Activated effector memory CD4-positive, alpha-beta T cell treated with Interleukin-2 at 50 U/mL for 16 hours (primary cell): ENCODE measurements around the gene FADS1.
A peak's percentile ranks its signal among the peaks of the same experiment; 100 is the strongest.

Source experiments
- DNase-seq: peaks from one replicate; pipeline ENCODE4 v3.0.0-alpha.2; 2020

FADS1 gene

DNA sequence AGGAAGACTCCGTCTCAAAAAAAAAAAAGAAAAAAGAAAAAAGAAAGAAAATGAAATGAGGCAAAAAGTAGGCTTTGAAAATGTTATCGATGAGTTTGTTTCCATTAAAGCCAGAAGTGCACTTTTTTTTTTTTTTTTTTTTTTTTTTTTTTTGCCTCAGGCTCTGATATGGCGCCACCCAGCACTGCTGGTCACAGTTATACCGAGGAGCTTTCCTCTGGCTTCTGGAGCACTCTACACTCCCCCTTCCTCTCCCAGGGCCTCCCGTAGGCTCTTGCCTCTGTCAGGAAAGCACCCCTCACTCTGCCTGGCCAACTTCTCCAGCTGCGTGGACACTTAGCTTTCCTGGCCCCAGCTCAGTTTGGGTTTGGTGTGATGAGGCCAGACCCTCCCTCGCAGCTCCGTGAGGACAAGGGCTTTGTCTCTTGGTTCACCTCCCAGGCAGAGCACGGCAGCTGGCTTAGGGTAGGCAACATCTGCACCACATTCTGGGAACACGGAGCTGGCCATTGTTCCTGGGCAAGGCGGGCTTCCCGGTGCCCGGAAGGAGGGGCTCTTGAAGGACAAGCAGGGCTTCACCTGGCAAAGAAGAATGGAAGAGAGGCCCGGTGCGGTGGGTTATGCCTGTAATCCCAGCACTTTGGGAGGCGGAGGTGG is 28.2 kb upstream of the FADS1 start:
- DNase-seq, result no peak

- no peak for DNase-seq
Measured at GRCh38 chr11:61842528-61842820, 25.7 kb upstream of the FADS1 start.

GRCh38 chr11:61841636-61842527 is 25.1 kb upstream of the FADS1 start:
- no peak for DNase-seq

DNA sequence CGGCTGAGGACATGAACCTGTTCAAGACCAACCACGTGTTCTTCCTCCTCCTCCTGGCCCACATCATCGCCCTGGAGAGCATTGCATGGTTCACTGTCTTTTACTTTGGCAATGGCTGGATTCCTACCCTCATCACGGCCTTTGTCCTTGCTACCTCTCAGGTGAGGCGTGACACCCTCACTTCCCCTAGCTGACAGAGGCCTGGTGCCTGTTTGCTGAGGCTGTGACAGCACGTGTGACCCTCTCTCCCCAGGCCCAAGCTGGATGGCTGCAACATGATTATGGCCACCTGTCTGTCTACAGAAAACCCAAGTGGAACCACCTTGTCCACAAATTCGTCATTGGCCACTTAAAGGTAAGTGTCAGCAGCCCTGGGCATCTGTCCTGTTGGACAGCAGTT is 23.6 kb upstream of the FADS1 start:
- DNase-seq, result no peak

- no peak for DNase-seq
Measured at GRCh38 chr11:61839742-61840141, 22.9 kb upstream of the FADS1 start.

GRCh38 chr11:61838921-61839320 is 22.1 kb upstream of the FADS1 start:
- DNase-seq, result no peak

- no peak for DNase-seq
Measured at GRCh38 chr11:61838501-61838900, 21.7 kb upstream of the FADS1 start.

DNA sequence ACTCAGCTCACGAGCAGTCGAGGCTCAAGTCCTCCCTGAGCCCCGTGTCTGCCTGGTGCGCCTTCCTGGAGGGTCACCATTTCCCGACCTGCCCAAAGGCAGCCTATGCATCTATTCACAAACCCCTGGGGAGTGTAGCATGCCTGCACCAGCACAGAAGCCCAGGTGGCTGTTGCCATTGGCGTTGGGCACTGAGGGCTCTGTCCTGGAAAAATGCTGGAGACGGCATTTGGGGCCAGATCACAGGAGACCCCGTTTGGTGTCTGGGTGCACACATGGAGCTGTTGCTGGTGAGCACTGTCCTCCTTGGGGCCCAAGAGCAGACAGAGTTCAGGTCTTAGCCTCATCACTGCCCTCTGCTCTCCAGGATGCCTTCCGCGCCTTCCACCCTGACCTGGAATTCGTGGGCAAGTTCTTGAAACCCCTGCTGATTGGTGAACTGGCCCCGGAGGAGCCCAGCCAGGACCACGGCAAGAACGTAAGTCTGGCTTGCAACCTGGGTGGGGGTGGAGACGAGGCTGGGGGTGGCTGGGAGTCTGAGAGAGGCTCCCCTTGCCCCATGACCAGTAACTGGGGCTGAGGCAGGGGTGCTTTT is 20.7 kb upstream of the FADS1 start:
- no peak for DNase-seq

DNA sequence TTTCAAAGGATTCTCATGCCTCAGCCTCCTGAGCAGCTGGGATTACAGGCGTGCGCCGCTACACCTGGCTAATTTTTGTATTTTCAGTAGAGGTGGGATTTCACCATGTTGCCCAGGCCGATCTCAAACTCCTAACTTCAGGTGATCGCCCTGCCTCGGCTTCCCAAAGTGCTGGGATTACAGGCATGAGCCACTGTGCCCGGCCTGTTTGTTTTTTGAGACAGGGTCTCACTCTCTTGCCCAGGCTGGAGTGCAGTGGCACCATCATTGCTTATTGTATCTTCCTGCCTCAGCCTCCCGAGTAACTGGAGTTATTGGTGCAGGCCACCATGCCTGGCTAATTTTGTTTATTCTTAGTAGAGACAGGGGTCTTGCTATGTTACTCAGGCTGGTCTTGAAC is 19.4 kb upstream of the FADS1 start:
- DNase-seq, result no peak

DNA sequence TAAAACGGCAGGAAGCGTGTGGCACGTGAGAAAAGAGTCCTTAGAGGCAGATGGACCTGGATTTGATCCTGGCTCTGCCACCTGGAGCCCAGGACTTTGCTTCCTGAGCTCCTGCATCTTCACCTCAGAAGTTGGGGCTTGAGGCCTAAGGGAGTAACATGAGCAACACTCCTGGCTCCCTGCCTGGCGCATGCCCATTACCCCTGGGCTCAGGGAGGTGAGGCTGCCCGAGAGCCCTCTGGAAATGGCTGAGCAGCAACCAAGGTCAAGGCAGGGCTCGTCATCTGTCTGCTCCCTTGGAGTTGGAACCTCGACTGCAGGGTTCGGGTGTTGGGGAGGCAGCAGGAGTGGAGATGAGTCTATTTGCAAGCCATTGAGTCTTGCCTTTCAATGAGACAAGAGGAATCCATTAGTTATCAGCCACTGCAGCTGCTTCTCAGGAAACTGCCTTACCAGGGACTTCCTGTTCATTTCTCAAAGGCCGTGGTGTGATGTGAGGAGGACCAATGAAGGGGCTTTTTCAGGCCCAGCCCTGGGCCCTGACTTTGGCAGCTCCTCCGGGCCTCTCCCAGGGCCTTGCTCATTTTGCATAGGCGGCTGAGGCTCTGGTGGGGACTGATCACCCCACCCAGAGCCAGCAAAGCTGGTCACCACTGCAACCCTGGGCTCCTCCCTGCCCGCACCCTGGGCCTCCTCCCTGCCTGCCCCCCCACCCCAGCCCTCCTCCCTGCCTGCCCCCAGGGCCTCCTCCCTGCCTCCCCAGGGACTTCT is 17.7 kb upstream of the FADS1 start:
- no peak for DNase-seq

GRCh38 chr11:61833926-61834277 is 17.1 kb upstream of the FADS1 start:
- DNase-seq, result no peak

GRCh38 chr11:61833471-61833870 is 16.7 kb upstream of the FADS1 start:
- no peak for DNase-seq

- DNase-seq, result no peak
Measured at GRCh38 chr11:61832754-61833153, 16.0 kb upstream of the FADS1 start.

GRCh38 chr11:61832207-61832606 is 15.4 kb upstream of the FADS1 start:
- no peak for DNase-seq

GRCh38 chr11:61830237-61831105 is 13.7 kb upstream of the FADS1 start:
- no peak for DNase-seq

DNA sequence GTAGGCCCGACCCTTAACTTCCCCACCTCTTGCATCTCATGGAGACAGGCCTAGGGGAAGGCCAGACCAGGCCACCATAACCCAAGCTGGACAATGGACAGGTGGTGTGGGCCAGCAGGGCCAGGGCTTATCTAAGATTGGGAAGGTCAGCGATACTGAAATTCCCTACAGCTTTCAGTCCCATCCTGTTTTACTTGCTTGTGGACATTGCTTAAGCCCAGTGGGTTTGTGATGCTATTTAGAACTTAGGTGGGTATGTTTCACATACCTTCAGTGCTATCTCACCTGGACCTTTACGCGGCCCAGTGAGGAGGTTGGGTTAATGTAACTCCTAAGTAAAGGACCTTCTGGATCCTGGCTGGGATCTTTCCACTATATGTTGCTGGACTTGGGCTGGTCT is 13.0 kb upstream of the FADS1 start:
- DNase-seq, result no peak

DNA sequence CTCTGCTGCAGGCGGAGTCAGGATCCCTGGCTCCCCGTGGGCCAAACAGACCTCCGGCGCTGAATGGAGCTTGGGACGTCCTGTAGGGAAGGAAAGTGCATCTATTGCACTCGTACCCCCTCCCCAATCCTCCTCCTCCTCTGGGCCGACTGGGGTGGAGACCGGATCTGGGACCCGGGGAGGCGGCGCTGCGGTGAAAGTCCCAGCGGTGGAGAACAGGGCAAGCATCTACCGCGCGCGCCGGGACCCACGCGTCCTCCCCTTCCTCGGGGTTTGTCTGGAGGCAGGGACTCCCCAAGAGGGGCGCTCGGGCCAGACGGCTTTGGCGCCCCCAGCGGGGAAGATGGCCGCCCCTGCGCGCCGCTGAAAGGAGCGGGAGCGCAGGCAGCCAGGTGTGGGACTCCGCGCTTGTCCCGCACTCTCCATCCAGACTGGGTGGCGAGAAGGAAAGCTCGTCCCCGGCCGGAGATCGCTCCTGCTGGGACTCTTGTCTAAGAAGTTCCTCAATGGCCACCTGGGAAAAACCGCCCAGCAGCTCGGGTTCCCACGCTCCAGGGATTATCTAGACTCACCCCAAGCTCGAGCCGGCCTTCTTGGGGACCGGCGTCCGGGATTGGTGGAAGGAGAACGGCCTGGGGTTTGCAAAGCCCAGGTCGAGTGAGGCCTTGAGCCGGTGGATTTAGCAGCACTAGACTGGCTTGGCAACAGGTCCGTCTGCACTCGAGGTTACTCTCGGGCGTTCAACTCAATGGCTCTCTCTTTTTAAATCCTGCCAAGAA is 12.0 kb upstream of the FADS1 start:
- DNase-seq, result no peak

DNA sequence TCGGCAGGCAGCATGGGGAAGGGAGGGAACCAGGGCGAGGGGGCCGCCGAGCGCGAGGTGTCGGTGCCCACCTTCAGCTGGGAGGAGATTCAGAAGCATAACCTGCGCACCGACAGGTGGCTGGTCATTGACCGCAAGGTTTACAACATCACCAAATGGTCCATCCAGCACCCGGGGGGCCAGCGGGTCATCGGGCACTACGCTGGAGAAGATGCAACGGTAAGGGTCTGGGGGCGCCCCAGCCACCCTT is 11.5 kb upstream of the FADS1 start:
- no peak for DNase-seq

DNA sequence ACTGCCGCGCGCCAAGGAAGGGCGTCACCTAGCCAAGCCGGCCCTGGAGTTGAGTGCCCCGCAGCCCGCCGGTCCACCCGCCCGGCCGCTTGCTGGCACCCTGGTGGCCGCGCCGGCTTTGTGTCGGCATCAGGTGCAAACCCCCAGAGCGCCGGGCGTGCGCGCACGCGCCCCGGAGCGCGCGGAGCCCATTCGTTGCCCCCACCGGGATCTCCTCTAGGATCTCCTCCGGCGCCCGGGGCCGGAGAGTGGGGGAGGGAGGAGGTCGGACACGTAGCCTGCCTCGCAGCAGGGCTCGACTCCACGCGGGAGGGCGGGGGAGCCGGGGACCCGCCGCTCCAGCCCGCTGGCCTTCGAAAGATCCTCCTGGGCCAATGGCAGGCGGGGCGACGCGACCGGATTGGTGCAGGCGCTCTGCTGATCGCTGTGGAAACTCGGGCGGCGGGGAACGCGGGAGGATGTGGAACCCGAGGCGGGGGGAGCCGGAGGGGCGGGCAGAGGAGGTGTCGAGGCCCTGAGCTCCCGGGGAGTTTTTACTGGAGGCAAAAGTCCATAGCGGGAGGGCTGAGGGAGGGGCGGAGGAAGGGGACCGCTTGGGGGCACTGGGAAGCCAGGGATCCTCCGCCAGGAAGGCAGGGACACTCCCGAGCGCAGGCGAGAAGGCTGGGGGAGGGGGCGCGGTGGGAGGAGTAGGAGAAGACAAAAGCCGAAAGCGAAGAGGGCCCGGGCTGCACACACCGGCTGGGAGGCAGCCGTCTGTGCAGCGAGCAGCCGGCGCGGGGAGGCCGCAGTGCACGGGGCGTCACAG is 11.0 kb upstream of the FADS1 start, which contains the start of gene FADS2:
Gene FADS2 (plus strand): TSS at position 730 of the 808 bp plus-strand sequence. CDS start 91 bp downstream, outside the sequence.
- DNase-seq, result peak; percentile 18

GRCh38 chr11:61826930-61827570 is 10.2 kb upstream of the FADS1 start:
- no peak for DNase-seq

DNA sequence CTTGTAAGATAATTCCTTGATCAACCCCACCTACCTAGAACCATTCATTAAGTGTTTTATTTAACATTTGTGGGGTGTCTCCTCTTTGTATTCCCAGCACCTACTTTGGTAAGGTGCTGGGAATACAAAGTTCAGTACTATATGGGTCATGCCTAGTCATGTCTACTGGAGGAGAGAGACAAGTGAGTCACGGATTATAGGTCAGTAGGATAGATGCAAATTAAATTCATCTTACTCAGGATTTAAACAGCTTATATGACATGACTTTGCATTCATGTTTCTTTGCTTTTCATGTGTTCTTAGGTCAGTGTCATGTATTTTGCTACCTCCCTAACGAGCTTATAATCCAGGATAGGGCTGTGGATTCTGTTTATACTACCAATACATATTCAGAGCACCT is 3.4 kb upstream of the FADS1 start:
- DNase-seq, result no peak
